Islet precursor cell (in vitro differentiated cells): ENCODE data around the gene PALD1.

ENCODE experiments used
- DNase-seq: peaks from one replicate; pipeline ENCODE4 v3.0.0-alpha.2; 2018

PALD1 gene

DNA sequence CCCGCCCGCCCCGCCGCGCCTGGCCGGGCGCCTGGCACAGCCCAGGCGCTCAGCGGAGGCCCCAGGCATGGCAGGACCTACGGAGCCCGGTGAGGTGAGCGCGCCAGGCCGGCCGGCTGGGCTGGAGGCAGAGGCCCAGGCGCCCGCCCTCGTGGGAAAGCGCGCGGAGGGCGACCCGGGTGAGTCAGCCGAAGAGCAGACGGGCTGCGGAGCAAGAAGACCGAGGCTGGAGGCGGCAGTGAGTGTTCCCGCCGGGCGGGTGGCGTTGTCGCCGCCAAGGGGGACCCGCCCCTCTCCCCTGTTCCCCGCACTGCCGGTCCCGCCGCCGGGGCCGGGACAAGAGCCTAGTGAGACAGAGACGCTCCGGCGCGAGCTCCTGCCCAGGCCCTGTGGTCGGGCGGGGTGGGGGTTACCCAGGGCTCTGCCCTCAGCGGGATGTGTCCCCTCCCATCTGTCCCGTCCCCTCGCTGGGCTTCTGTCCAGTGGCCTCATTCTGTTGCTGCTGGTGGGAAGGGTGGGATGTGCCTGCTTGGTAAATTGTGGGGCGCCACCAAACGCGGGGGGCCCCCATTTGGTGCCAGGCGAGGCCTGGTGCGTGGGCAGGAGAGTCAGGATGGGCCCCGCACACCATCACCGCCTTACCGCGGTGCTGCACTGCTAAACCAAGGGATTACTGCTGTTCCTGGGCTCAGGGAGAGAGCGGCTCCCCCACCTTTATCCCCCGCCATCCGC lies 20.1 kb upstream of the PALD1 start:
- DNase-seq: peak; percentile 96

DNA sequence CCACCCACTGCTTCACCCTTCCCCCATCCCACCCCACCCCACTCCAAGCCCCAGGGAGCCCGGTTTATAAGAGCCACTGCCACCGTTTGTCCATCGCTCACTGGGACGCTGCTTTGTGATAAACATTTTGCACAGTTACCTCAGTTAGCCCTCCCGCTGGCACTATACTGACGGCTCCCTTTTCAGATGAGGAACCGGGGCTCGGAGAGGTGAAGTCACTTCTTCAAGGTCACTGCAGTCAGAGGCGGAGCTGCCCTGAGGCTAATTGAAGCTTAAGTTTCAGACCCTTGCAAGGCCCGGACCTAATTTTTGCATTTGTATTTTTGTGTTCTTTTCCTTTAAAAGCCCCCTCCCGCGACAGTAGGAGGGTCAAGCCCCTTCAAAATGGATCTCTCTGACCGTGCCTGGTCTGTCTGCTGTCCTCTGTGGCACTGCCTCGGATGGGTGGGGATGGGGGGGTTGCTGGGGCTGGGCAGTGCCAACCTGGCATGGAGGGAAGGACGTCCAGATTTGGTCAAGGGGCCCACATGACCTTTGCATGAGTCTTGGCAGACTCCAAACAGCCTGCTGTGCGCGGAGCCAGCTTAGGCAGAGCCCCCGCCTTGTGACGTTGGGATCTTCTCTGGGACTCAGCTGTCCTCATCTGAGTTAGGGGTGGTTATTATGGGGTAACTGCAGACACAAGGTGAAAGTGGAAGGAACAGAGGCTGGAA lies 19.4 kb upstream of the PALD1 start:
- peak; percentile 64 for DNase-seq

DNA sequence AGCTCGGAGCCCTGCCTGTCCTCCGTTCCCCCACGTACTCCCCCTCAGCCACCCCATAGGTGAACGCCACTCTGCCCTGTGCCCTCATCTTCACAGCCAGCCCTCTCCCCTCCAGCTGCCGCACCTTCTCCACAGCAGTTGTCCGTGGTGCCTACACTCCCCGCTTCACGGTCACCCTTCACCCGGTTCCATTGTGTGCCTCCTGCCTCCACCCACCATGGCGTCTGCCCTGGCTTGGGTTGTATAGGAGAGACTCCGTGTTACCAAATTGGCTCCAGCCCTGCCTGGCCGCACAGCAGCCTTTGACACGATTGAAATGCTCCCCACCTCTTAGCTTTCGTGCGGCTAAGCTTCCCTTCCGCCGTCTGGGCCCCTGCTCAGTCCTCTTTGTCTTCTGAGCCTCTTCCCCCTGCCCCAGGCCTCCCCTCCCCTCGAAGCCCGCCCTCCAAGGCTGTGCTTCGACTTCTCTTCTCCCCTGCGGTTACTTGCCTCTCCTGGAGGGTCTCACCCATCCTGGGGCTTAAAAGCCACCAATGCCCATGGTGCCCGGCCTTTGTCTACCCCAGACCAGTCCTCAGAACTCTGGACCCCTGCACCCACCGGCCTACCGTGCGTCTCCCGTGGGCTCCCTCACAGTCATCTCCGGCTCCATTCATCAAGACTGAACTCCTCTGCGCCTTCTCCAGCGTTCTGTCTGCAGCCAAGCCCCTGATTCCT lies 18.6 kb upstream of the PALD1 start:
- peak; percentile 55 for DNase-seq

DNA sequence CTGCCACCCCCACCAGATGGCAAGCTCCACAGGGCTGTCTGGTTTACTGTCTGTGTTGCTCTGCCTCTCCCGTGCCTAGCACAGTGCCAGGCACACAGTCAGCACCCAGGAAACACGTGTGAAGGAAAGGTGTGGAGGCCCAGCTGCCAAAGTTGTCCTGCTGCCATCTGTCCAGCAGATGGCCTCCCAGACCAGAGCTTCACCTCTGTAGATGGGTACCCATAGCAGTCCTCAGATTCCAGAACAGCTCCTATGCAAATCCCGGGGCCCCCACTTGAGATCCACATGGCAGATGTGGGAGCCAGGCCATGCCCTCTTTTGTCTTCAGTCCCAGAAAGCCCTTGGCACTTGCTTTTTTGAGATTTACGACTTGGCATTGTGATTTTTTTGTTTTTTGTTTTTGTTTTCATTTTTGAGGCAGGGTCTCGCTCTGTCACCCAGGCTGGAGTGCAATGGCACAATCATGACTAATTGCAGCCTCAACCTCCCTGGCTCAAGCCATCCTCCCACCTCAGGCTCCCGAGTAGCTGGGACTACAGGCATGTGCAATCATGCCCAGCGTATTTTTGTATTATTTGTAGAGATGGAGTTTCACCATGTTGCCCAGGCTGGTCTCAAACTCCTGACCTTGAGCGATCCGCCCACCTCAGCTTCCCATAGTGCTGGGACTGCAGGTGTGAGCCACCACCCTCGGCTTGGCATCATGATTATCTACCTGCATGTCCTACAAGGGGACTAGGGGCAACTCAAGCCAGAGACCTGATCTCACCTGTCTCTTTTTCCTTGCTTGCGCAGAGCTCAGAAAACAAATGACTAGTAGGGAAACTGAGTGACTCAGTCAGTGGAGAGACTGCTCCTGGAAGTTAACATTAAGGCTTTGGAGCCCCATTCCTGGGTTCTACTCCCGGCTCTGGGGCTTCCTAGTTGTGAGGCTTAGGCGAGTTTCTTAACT lies 16.9 kb upstream of the PALD1 start:
- DNase-seq: peak; percentile 79

DNA sequence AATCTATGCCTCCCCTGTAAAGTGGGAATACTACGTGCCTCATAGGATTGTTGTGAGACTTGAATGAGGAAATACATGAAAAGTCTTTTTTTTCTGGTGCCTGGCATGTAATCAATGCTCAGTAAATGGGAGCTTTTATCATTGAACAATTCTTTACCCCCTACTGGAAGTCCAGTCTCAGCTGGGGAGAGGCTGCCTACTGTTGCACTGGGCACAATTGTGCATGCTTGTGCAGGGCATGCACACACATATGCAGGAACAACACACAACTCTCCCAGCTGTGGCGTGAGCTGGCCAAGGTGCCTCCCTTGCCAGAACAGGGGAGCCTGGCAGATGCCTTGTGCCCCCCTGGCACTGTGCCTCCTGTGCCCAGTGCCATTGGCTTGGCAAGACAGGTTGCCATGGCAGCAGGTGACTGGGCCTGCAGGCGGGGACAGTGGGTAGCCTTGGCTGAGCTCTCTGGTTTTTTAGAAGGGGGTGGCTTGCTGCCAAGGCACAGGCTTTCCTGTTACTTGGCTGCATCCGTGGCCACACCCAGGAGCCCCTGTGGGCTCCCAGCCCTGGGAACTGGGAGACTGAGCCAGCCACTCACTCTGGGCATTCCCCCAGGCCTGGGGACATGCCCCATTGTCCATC lies 16.1 kb upstream of the PALD1 start:
- DNase-seq: no peak

DNA sequence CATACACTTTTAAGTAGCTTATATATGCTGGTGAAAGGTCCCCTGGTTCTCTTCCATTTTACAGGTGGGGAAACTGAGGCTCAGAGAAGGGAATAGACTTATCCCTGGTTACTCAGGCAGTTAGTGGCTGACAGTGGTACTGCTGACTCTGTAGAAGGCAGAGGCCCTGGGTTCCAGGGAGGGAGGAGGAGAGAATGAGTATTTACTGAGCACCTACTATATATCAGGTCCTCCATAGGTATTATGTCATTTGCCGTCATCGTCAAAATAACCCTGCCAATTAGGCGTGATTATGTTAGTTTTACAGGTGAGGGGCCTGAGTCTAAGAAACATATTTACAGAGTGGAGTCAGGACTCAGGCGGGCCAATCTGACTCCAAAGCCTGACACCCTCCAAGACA lies 13.3 kb upstream of the PALD1 start:
- no peak for DNase-seq

DNA sequence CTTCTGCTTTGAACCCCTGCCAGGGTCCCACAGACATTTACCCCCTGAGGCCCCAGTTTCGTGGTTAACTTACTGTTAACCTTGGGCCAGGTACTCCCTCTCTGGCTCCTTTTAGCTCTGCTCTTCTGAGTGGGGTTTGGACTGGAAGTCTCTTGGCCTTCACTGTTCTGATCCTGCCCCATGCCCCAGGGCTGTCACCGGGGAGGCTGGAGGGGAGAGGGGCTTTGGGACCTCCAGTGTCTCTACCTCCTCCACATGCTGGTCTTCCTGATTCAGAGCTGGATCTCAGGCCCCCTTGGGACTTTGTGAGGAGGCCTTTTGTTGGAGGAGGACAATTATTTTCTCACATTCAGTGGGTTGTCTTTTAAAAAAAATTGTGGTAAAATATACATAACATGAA lies 12.7 kb upstream of the PALD1 start:
- no peak for DNase-seq

DNA sequence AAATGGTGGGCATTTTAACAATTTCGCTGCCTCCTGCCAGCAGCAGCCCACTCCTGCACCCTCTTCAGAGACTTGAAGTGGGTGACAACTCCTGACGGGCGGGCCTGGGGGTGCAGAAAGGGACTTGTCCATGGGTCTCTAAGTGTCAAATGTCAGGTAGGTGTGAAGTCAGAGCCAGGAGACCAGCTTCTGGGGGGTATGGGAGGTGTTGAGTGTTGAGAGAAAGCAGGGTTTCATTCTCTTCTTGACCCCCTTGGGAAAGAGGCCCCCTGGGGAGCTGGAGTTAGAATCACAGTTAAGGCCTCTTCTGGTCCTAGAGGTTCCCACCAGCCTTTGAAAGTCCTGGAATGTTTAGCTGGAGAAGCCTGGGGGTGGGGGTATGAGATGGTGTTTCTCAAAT lies 11.6 kb upstream of the PALD1 start:
- no peak for DNase-seq

DNA sequence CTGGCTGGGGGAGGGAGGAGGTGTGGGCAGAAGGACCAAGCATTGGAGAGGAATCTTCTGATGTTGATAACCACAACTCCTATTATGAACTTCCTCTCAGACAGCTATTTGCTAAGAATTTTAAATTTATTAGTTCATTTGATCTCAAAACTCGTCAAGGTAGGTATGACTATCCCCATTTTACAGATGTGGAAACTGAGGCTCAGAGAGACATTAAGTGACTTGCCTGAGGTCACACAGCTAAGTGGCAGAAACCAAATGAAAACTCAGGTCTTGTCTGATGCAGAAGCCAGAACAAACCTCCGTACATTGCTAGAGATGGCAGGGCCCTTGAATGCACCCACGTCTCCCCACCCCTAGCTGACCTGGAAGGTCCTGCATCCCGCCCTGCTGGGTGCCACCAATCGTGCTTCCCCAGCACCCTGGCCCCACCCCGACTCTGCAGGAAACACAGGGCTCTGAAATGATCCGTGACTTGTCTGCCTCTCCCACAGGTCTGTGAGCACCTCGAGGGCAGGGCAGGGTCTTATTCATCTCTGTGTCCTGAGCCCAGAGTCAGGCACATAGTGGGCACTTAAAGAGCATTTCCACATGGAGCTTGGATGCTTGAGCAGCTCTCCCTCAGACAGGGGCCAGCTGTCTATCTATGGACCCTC lies 5.6 kb upstream of the PALD1 start:
- no peak for DNase-seq

DNA sequence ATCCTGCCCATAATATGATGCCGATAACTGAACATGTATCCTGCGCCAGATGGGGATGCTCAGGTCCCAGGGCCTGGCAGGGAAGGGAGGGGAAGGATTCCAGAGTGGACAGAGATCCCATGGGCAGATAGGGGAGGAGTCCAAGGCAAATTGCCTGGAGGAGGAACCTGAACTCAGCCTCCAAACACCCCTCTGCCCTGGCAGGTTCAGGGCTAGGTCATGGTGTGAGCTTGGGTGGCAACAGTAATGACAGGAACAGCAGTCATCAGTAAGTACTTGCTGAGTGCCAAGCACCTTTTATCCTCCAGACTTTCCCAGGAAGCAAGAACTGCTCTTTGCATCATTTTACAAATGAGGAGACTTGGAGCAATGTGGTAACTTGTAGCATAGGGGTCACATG lies 3.8 kb upstream of the PALD1 start:
- no peak for DNase-seq

DNA sequence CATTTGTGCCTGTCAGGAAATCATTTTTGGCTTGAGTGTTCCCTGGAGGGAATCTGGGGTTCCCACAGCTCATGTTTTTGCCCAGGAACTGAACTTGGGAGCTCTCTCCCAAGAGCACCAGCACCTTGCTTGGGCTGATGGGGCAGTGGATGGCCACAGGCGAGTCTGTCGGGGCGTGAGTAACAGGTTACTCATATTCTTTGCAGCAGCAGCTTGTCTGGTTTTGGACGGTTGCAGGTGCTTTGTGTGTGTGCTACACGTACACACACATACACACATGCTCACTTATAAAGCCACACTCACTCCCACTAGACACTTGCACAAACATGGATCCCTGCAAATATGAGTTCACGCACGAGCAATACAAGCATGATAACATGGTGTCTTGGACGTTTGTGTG lies 2.9 kb upstream of the PALD1 start:
- no peak for DNase-seq

DNA sequence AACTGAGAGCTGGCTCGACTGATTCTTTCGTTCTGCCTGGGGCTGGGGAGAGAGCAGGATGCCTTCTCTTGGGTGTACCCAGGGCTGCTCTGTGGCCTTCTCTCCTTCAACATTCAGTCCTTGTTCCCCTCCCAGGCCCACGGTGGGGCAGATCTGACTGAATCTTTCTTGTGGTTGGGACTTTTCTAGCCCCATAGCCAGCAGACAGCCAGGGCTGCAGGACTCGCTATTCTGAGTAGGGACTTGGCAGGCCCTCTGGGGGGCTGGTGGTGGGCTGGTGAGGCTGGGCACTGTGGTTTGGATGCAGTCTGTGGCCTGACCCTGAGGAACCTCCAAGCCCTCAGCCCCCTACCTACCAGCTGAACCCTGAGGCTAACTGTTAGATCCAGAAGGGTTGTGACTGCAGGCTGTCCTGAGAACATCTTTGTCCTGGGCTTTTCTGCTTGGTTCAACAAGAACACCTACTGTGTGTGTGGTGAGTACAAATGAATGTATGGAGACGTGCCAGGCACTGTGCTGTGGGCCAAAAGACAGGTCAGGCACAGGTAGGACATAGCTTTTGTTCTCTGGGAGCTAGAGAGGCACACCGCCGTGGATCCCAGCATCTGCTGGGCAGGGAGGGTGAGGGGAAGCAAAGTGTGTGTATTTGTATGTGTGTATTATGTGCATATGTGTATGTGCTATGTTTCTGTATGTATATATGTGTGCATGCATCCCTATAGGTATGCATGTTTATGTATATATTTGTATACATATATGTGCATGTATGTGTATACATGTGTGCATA lies 2.1 kb upstream of the PALD1 start:
- DNase-seq: no peak

DNA sequence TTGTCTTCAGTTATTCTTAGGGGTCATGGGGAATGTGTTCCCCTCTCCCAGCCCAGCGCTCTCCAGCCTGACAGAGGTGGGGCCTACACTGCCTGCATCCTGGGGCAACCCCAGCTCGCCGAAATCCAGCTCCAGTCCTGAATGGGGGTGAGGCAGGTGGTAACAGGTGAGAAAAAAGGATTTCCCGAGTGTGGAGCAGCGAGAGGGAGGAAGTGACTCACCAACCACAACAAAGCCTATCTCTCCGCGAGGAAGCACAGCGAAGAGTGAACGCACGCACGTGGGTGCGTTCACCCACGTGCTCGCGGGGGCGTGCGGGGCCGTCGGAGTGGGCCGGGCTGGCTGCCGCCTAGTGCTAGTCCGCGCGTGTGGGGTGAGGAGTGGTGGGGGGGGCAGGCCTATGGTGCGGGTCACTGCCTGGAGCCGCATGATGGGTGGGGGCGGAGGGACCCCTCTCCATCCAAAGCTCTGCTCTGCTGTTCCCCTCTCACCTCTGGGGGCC lies 855 bp upstream of the PALD1 start:
- peak; percentile 76 for DNase-seq

DNA sequence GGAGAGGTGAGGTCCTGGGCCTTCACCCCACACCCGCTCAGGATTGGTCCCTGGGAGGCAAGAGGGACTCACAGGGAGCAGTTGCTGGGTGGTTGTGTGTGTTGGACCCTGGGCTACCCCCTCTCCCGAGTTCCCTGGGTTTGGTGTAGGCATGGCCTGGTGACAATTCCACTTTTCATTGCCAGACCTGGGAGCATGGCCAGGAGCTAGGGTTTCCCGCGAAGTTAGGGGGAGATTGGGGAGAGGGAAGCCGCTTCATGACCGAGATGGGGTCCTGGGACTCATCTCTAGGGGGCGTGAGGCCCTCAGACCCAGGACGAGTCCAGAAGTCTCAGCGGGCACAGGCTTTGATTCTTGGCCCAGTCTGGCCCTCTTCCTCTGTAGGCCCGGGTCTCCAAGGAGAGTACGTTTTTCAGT lies 606 bp downstream of the PALD1 start:
- no peak for DNase-seq

DNA sequence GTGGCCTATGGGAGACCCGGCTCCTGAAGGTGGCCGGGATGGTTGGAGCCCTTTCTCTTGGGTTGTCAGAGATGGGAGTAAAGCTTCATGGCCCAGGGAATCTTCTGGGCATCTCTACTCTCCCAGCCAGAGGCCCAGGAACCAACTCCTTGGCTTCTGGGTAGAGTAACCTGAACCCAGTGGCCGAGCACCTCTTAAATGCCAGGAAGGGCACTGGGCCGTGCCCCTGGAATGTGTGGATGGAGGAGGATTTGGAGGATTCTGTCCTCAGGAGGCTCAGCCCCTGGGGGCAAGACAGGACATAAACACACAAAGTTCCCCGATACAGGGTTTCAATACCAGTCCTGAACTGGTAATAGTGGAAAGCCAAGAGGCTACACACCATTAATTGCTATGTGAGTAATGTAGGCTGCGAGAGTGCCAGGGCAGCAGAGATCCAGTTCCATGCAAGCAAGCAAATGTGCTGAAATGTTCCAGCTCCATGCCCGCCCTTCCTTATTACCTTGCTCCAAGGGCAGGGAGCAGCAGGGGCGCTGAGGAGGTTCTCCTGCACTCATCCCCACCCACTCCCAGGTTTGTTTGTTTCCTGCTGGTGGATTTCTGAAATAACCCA lies 1.2 kb downstream of the PALD1 start:
- DNase-seq: no peak

DNA sequence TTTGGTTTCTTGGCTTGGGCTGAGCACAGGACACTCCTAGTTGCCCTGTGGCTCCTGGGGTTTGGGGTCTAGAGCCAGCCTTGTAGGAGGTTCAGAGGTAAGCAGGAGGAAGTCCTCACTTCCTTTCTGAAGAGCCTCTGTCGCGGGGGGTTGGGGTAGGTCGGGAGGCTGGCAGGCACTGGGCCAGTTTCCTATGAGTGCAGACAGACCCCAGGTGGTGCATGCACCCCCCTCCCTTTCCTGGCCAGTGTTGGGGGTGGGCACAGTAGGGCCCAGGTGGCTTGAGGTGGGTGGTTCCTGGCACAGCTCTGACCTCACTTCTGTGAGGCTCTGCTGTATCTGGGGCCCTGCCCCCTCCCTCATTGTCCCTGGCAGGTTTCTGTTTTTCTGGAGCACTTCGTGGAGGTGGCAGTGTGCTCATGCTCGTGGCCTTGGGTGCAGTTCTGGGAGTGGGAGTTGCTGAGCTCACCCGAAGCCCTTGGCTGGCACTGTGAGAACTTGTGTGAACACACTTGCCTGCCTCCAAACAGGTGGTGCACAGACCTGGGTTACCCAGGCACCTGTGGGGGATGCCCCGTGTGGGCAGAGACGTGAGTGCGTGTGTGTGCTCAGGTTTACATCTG lies 1.8 kb downstream of the PALD1 start:
- no peak for DNase-seq

DNA sequence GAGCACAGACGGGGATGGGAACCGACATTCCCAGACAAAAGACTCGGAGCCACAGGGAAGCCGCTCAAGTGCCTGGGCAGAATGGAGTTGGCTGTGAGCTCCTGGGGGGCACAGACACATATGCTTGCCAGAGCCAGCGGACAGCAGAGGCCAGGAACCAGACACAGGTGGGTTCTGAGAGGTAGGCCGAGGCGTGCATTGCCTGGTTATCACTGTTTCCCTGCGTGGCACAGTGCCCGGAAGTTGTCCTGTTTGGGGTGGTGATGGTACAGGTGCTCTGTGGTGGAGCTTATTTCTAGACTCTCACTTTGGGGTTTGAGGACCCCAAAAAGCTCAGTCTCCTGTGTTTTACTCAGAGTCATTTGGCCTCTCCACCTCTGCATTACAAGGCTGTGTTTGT lies 2.5 kb downstream of the PALD1 start:
- peak; percentile 40 for DNase-seq

DNA sequence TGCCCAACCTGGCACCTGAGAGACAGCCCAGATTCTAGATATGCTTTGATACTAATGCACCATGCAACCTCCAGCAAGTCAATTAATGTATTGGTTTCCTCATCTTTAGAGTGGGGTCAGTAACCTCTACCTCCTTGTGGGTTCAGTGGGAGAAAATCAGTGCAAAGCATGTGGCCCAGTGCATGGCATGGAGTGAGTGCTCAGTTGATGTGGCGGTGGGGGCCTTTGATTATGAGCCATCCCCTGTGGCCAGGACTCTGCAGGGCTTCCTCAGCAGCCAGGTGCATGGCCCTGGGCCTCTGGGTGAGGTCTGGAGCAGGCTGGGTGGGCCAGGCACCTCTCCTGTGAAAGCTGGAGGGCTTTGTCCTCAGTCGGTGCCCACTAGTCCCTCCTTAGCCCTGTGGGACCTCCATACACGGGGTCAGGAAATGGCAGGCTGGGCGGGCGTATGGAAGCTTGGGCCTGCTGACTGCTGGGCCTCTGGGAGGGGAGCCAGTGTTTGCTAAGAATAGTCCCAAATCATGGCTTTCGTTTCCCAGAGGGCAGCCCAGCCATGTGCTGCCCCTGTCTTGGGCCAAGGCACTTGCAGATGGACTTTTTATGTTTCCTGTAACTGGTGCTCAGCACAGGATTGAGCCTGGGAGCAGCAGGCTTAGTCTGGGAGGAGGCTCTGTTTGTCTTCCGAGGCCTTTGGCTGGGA lies 3.4 kb downstream of the PALD1 start:
- peak; percentile 54 for DNase-seq
